Esophagus (tissue), 2 donors: ENCODE results near the gene PTPRR. TPM values are rescaled to one million over a fixed set of nuclear protein-coding genes. Genes with fewer than 3 reads are reported as not detected.

Experiments used
- H3K27ac ChIP-seq, 2 donors: one replicate each; pipeline ENCODE4 v1.5.1; 2013; ENCODE audit warnings: low read depth in 2 of 2, mild to moderate bottlenecking in 2 of 2, inconsistent platforms in 1 of 2, low read length in 1 of 2, moderate library complexity in 1 of 2
- H3K27me3 ChIP-seq, 2 donors: one replicate each; pipeline ENCODE4 v1.6.1; 2013; ENCODE audit warnings: low read length in 2 of 2, control low read depth in 1 of 2, mild to moderate bottlenecking in 1 of 2; ENCODE audit not compliant: insufficient read depth in 2 of 2, control insufficient read depth in 1 of 2
- H3K36me3 ChIP-seq, 2 donors: one replicate each; pipeline ENCODE4 v1.6.1; 2013; ENCODE audit warnings: low read length in 1 of 2; ENCODE audit not compliant: control insufficient read depth in 2 of 2, insufficient read depth in 2 of 2
- H3K4me1 ChIP-seq, 2 donors: one replicate each; pipeline ENCODE4 v1.6.1; 2013; ENCODE audit warnings: low read length in 1 of 2; ENCODE audit not compliant: control insufficient read depth in 2 of 2, insufficient read depth in 2 of 2
- H3K4me3 ChIP-seq, 2 donors: one replicate each; pipeline ENCODE4 v1.5.1; 2013; ENCODE audit warnings: low read length in 2 of 2, mild to moderate bottlenecking in 2 of 2, low read depth in 1 of 2, moderate library complexity in 1 of 2
- H3K9me3 ChIP-seq, 2 donors: one replicate each; pipeline ENCODE4 v1.6.1; 2013; ENCODE audit warnings: mild to moderate bottlenecking in 2 of 2, low read depth in 1 of 2, low read length in 1 of 2, moderate library complexity in 1 of 2; ENCODE audit not compliant: control insufficient read depth in 2 of 2, insufficient read depth in 1 of 2
- WGBS, 2 donors: extraction: QIAGEN DNeasy Blood & Tissue Kit; methylation state at CpG; one replicate each; pipeline ENCODE4 v1.1.7; 2013; 5-methylcytosine and 5-hydroxymethylcytosine counted together
- polyA plus RNA-seq, 2 donors: library from polyadenylated mRNA; stranded (reverse); fragments of 200-250 nt; gene quantifications; one replicate each; pipeline ENCODE4 v1.2.3, GENCODE V29; 2013
- donor health status: healthy with polysubstance abuse.
- donor health status: Bipolar disorder and iron deficiency.

Gene PTPRR
- polyA plus RNA-seq, 2 donors, result 0.05 to 0.06 TPM

DNA sequence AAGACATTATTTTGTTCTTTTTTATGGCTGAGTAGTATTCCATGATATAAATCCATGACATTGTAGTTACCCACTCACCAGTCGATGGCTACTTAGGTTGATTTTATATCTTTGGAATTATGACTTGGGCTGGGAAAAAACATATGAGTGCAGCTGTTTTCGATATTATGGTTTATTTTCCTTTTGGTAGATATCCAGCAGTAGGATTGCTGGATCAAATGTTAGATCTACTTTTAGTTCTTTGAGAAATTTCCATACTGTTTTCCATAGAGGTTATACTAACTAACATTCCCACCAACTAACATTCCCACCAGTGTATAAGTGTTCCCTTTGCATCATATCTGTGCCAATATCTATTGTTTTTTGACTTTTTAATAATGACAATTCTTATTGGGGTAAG lies 29.9 kb upstream of the PTPRR start:
- Histone ChIP-seq H3K9me3 (no peaks in the 10 kb centered on the region), H3K4me1 (no peaks in the 10 kb centered on the region), H3K27me3 (no peaks in the 10 kb centered on the region), H3K27ac (no peak overlapping the region), H3K36me3 (no peaks in the 10 kb centered on the region), H3K4me3 (no peak overlapping the region)
- 72 to 78% methylated on average over 2 of the region's 2 CpGs for WGBS, 2 donors

DNA sequence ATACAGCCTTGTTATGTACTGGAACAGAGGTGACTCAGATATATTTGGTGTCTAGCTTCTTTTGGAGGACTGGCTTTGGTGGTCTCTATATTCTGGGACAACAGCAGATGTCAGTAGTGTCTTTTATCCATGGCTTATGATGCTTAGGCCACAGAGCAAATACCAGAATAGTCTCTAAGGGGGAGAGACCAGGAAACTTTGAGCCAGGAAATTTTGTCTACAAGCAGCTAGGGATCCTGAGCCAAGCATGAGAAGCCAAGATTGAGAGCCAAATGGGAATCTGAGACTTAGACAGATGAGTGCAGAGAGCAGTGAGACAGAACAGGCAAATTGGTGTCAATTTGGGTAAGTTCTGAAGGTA lies 28.4 kb upstream of the PTPRR start:
- no peak overlapping the region for H3K27ac ChIP-seq
- no peak overlapping the region for H3K4me3 ChIP-seq
- no peaks in the 10 kb centered on the region for H3K4me1 ChIP-seq
- H3K27me3 ChIP-seq, result no peaks in the 10 kb centered on the region
- H3K36me3 ChIP-seq, result no peaks in the 10 kb centered on the region
- no peaks in the 10 kb centered on the region for H3K9me3 ChIP-seq

DNA sequence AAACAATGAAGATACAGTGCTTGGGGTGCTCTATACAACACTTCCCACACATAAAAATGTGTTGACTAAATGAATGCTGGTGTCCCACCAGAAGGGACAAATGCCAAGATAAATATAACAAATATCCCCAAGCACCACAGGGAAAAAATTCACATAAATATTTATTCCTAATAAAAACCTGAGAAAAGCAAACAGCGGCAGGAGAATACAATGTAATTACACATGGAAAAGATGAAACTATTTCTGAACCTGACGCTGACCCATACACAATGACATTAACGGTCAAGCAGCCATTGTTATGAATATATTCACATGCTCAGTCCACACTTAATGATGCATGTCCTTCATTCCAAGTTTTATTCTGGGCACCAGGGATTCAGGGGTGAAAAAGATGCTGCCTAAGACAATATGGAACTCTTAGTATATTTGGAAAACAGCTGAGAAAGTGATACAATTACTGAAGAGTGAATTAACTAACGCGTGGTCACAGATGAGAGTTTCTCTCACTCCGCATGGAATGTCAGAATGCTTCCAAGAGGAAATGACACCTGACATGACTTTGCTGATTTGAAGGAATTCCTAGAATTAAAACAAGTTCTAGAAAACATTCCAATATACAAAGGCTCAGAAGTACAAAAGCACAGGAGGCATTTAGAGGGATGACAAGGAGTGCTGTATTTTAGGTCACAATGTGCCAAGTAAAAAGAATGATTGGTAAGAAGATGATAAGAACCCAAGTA lies 27.9 kb upstream of the PTPRR start:
- H3K27ac ChIP-seq, result no peak overlapping the region
- no peaks in the 10 kb centered on the region for H3K36me3 ChIP-seq
- no peaks in the 10 kb centered on the region for H3K9me3 ChIP-seq
- no peaks in the 10 kb centered on the region for H3K27me3 ChIP-seq
- no peak overlapping the region for H3K4me3 ChIP-seq
- WGBS, 2 donors, result 68 to 72% methylated on average over 6 of the region's 6 CpGs
- no peaks in the 10 kb centered on the region for H3K4me1 ChIP-seq

DNA sequence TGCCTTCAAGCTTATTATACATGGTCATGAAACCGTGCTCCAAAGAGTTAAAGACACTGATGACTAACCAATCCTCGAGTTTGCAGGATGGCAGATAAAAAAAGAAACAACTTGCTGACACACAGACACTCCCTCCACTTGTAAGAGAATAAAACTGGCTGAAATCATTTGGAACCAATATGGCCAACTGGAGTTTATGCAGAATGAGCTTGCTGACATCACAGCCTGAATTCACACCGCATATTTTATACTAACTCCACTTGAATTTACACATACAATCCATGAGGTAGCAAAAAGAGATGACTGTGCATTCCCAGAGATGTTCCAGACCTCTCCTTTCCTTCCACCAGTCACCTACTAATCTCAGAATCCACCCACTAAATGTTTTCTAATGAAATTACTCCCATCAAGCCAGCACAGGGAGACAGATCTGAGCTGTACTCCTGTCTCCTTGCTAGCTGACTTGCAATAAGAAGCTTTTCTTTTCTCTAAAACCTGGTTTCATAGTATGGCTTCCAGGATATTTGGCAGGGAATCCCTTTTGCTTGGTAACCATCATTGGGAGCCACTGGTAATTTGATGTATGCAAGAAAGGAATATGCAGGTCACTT lies 15.8 kb upstream of the PTPRR start:
- Histone ChIP-seq H3K36me3 (no peaks in the 10 kb centered on the region), H3K27ac (no peak overlapping the region)
- WGBS, 2 donors, result 46% methylated on average over 3 of the region's 3 CpGs

DNA sequence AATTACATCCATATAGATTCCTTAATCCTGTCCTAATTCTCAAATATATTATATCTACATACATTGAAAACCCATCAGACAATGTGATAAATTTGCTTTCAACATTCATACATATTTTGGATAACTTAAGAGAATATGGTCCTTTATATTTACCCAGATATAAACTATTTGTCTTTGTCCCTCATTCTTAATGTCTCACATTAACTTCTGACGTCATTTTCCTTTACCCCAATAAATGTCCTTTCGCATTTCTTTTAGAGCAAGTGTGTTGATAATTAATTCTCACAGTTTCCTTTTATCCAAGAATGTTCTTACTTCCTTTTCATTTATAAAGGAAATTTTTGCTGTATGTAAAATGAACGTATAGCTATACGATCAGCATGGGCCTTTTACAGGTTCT lies 12.6 kb upstream of the PTPRR start:
- Histone ChIP-seq H3K27ac (no peak overlapping the region), H3K4me1 (no peaks in the 10 kb centered on the region), H3K9me3 (no peaks in the 10 kb centered on the region), H3K27me3 (no peaks in the 10 kb centered on the region), H3K36me3 (no peaks in the 10 kb centered on the region), H3K4me3 (no peak overlapping the region)
- WGBS, 2 donors, result 83 to 86% methylated on average over 4 of the region's 4 CpGs

More for the DNA sequence above, 15.8 kb upstream of the PTPRR start:
- Histone ChIP-seq H3K27me3 (no peaks in the 10 kb centered on the region), H3K4me1 (no peaks in the 10 kb centered on the region), H3K9me3 (no peaks in the 10 kb centered on the region), H3K4me3 (no peak overlapping the region)

DNA sequence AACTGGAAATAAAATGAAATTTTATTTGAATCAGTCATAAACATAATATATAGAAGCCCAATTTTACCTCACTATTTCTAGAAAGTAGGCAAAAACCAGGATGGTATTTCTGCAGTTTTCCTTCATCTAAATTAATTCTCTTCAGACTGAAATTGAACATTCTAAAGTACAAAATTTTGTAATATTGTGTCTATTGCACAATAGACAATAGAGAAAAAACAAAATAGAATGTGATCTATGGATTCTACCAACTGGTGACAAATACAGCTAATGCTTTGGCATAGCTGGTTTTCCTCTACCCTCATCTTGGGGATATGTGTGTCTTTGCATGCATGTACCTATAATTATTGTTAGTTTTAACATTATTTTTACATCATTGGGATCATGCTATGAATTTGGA lies 8.5 kb upstream of the PTPRR start:
- Histone ChIP-seq H3K9me3 (no peaks in the 10 kb centered on the region), H3K36me3 (no peaks in the 10 kb centered on the region), H3K4me1 (no peaks in the 10 kb centered on the region), H3K27ac (no peak overlapping the region), H3K4me3 (no peak overlapping the region), H3K27me3 (no peaks in the 10 kb centered on the region)

DNA sequence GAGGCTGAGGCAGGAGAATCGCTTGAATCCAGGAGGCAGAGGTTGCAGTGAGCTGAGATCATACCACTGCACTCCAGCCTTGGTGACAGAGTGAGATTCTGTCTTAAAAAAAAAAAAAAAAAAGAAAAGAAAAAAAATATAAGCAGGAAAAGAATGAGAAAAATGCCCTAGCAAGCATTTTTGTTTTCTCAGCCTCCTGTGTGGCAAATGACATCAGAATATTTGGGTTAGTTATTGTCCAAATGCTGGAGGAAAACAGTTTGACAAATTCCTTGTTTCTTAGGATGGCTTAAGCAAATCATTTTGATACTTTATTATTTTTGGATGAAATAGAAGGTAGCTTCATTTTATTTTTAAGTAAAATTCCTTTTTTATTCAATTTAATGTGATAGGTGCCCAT lies 7.5 kb upstream of the PTPRR start:
- Histone ChIP-seq H3K27ac (no peak overlapping the region), H3K9me3 (no peaks in the 10 kb centered on the region), H3K4me1 (no peaks in the 10 kb centered on the region), H3K27me3 (no peaks in the 10 kb centered on the region), H3K4me3 (no peak overlapping the region), H3K36me3 (no peaks in the 10 kb centered on the region)
- 84 to 89% methylated on average over 1 of the region's 1 CpG for WGBS, 2 donors

DNA sequence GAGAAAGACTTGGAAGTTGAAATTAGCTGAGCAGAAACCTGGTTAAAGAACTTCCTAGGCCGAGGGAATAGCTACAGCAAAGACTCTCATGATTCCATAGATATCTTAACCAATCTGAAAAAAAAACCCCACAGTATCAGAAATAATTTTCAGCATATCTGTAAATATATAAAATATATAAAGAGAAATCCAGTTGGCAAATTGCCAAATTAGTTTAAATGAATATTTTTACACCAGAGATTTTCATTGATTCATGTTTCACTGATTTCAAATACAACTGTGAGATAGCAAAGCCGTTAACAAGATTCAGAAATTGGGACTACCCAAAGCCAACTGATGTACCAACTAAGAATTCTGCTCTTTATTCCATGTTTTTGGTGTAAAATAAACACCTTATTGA lies 6.8 kb upstream of the PTPRR start:
- no peak overlapping the region for H3K27ac ChIP-seq
- no peaks in the 10 kb centered on the region for H3K36me3 ChIP-seq
- no peaks in the 10 kb centered on the region for H3K9me3 ChIP-seq
- no peak overlapping the region for H3K4me3 ChIP-seq
- no peaks in the 10 kb centered on the region for H3K4me1 ChIP-seq
- no peaks in the 10 kb centered on the region for H3K27me3 ChIP-seq
- WGBS, 2 donors, result 77 to 78% methylated on average over 2 of the region's 2 CpGs

DNA sequence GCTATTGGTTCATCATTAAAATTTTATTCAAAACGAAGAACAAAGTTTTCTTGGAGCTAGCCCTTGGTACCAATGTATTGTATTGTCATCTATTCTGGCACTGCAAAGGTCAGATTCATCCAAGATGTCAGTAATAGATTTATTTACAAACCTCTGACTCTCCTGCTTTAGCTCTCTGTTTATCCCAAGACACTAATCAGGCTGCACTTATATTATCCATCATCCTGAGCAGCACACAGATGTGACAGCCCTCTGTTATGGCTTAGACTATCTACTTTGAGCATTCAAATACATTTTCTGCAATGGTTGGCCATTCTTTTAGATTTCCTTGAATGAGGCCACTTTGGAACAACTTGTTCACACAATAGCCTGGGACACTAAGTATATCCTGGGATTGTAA lies 5.0 kb upstream of the PTPRR start:
- Histone ChIP-seq H3K4me1 (no peaks in the 10 kb centered on the region), H3K9me3 (no peaks in the 10 kb centered on the region), H3K36me3 (no peaks in the 10 kb centered on the region), H3K4me3 (no peak overlapping the region), H3K27me3 (no peaks in the 10 kb centered on the region), H3K27ac (no peak overlapping the region)
- 26 to 32% methylated on average over 1 of the region's 1 CpG for WGBS, 2 donors

DNA sequence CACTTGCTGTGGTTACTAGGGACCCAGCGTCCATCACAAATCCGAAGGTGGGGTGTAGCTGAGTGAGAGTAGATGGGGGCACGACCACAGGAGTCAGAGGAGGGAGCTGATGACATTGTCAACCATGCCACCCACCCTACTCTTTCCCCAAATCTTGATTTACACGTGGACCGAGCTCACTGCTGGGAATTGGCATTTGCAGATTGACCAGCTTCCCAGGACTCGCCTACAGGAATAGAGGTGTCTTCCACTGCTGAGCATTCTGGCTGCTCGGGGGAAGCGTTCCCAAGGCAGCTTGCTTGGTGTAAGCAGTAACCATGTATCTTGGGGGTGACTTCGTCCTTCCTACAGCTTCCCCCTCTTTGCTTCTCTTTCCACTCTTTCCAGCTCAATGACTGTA lies 353 bp upstream of the PTPRR start:
- Histone ChIP-seq H3K9me3 (no peaks in the 10 kb centered on the region), H3K4me1 (no peaks in the 10 kb centered on the region), H3K4me3 (no peak overlapping the region), H3K27ac (no peak overlapping the region), H3K36me3 (no peaks in the 10 kb centered on the region), H3K27me3 (no peaks in the 10 kb centered on the region)
- WGBS, 2 donors, result 16 to 27% methylated on average over 9 of the region's 9 CpGs
